Aorta (tissue), 5 donors: ENCODE measurements around the gene LPCAT3. TPM values are rescaled to one million over a fixed set of nuclear protein-coding genes. Genes with fewer than 3 reads are reported as not detected.
"Not testable (repeated sequence)": the region's sequence is repeated elsewhere in the genome, so short reads cannot be mapped to it uniquely, and the experiment has no call there.

Experiments used
- ATAC-seq: fragments of 200-7000 bp; cut with Tn5 transposase; one replicate; pipeline ENCODE4 v1.9.1; 2022; ENCODE audit warnings: moderate library complexity; ENCODE audit not compliant: low FRiP score
- DNase-seq, 2 donors: peaks; one replicate each; pipeline ENCODE4 v3.0.0-alpha.2; 2020
- H3K27ac ChIP-seq, 2 donors: one replicate each; pipeline ENCODE4 v1.5.1; 2013; ENCODE audit warnings: low read length in 2 of 2, mild to moderate bottlenecking in 2 of 2, moderate library complexity in 2 of 2, control low read depth in 1 of 2, inconsistent platforms in 1 of 2, low read depth in 1 of 2
- H3K27me3 ChIP-seq, 2 donors: one replicate each; pipeline ENCODE4 v1.6.1; 2013; ENCODE audit warnings: control low read depth in 1 of 2, low read length in 1 of 2, mild to moderate bottlenecking in 1 of 2, moderate library complexity in 1 of 2; ENCODE audit not compliant: insufficient read depth in 2 of 2, control insufficient read depth in 1 of 2
- H3K36me3 ChIP-seq, 2 donors: one replicate each; pipeline ENCODE4 v1.6.1; 2013; ENCODE audit warnings: control low read depth in 1 of 2, low read length in 1 of 2, mild to moderate bottlenecking in 1 of 2; ENCODE audit not compliant: insufficient read depth in 2 of 2, control insufficient read depth in 1 of 2
- H3K4me1 ChIP-seq, 2 donors: one replicate each; pipeline ENCODE4 v1.6.1; 2013; ENCODE audit warnings: low read length in 2 of 2, control low read depth in 1 of 2, mild to moderate bottlenecking in 1 of 2, moderate library complexity in 1 of 2; ENCODE audit not compliant: insufficient read depth in 2 of 2, control insufficient read depth in 1 of 2
- H3K4me3 ChIP-seq, 2 donors: one replicate each; pipeline ENCODE4 v1.5.1; 2013; ENCODE audit warnings: low read length in 2 of 2, control low read depth in 1 of 2, mild to moderate bottlenecking in 1 of 2
- H3K9me3 ChIP-seq: one replicate; pipeline ENCODE4 v1.6.1; 2013; ENCODE audit warnings: mild to moderate bottlenecking, low read length; ENCODE audit not compliant: control insufficient read depth
- WGBS, 2 donors: extraction: QIAGEN DNeasy Blood & Tissue Kit; methylation state at CpG; one replicate each; pipeline ENCODE4 v1.1.7; 2013; 5-methylcytosine and 5-hydroxymethylcytosine counted together
- intact Hi-C, 2 donors: fragments of 100-400 bp; cut with DNase I; formaldehyde crosslinking; loops; one replicate each; pipeline versions ENCODE4 v1.14.2 to v1.15.0; 2022
- polyA plus RNA-seq, 2 donors: library from polyadenylated mRNA; stranded (reverse); fragments of 200-250 nt; gene quantifications; one replicate each; pipeline ENCODE4 v1.2.3, GENCODE V29; 2013
- total RNA-seq, 2 donors: library from RNA; stranded (reverse); fragmentation: NEBNext Ultra II Directional; extraction: Animal tissue kit (Norgen Biotek cat#: 25700); gene quantifications; one replicate each; pipeline ENCODE4 v1.2.1, GENCODE V29; 2021
- donor health status: healthy with polysubstance abuse.
- donor health status: Bipolar disorder and iron deficiency.
- donor health status: DM: no; HTN: no; CAD: no.
- donor health status: DM: no; HTN: no; CAD: no.
- donor health status: DM: yes; HTN: yes; CAD: no.

The LPCAT3 gene
- total and polyA plus RNA-seq, 4 donors = 10.1 to 33.2 (median 28.1) TPM

DNA sequence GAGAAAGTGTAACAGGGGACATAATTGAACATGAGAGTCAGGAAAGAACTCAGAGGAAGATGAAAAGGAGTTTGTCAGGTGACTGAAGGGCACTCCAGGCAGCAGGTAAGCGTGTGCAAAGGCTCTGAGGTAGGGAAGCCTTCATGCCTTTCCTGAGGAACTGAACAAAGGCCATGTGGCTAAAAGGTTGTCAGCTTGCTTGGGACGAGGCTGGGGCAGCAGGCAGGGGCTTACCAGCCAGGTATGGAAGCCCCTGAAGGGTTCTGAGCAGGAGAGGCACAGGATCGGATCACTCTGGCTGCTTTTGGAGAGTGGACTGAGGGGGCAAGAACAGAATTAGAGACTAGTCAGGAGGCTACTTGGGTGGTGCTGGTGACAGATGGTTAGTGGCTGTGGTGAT is 5.2 kb downstream of the LPCAT3 start:
- intact Hi-C loops = loop anchor here in 1 of 2 donors (10.0 kb wide), 1 partner anchor 82 kb away; the partner anchor contains the start of gene C1R
- H3K27ac ChIP-seq = no peak overlapping the region
- ATAC-seq (no peak), DNase-seq (no peak)
- H3K9me3 ChIP-seq = no peaks in the 10 kb centered on the region
- no peak overlapping the region for H3K4me3 ChIP-seq
- peaks cover 0 to 6% of the 10 kb centered on the region in 2 donors for H3K36me3 ChIP-seq
- no peaks in the 10 kb centered on the region for H3K4me1 ChIP-seq
- WGBS, 2 donors = 90 to 92% methylated on average over 3 of the region's 3 CpGs
- no peaks in the 10 kb centered on the region for H3K27me3 ChIP-seq

DNA sequence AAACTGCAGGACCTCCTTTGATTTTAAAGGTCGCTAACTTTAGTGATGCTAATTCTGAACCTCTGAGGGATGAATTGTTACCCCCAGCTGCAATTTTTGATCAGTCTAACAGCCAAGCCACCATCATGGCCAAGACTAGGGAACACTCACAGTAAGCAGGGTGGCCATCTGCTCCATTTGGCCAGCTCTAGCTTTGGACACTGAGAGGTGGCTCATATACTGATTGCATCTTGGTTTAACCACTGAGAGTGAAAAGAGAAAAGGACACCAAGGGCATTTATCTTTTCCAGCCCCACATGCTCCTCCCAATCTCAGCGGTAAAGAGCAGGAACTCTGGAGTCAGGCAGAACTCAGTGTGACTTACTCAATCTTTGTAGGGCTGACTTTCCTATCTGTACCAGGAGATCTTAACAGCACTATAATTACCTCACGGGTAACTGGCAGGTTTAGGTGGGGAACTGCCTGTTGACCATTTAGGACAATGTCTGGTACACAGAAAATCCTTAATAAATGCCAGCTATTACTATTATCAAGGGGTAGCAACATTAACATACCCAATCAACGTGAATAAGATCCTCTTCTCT is 6.2 kb downstream of the LPCAT3 start:
- no peak overlapping the region for H3K4me3 ChIP-seq
- H3K4me1 ChIP-seq = no peaks in the 10 kb centered on the region
- no peak for ATAC-seq
- DNase-seq = no peak
- no peak overlapping the region for H3K27ac ChIP-seq
- peaks cover 0 to 6% of the 10 kb centered on the region in 2 donors for H3K36me3 ChIP-seq
- WGBS, 2 donors = 81 to 82% methylated on average over 4 of the region's 4 CpGs
- H3K27me3 ChIP-seq = no peaks in the 10 kb centered on the region
- H3K9me3 ChIP-seq = no peaks in the 10 kb centered on the region
- intact Hi-C loops = loop anchor here in 1 of 2 donors (10.0 kb wide), 1 partner anchor 83 kb away; the partner anchor contains the start of gene C1R

DNA sequence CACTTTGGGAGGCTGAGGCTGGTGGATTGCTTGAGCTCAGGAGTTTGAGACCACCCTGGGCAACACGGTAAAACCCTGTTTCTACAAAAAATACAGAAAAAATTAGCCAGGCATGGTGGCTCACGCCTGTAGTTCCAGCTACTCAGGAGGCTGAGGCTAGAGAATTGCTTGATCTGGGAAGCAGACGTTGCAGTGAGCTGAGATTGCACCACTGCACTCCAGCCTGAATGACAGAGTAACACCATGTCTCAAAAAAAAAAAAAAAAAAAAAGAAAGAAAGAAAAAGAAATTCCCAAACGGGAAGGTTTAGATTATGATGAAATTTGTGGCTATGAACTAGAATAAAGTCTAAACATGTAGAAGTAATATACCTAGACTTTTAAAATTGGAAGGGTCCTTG is 6.9 kb downstream of the LPCAT3 start:
- H3K27ac ChIP-seq, H3K36me3 ChIP-seq, H3K27me3 ChIP-seq, DNase-seq, H3K4me1 ChIP-seq, H3K4me3 ChIP-seq, H3K9me3 ChIP-seq, ATAC-seq: not testable (repeated sequence)
- intact Hi-C loops = loop anchor here in 1 of 2 donors (10.0 kb wide), 1 partner anchor 83 kb away; the partner anchor contains the start of gene C1R
- 78 to 83% methylated on average over 4 of the region's 4 CpGs for WGBS, 2 donors

DNA sequence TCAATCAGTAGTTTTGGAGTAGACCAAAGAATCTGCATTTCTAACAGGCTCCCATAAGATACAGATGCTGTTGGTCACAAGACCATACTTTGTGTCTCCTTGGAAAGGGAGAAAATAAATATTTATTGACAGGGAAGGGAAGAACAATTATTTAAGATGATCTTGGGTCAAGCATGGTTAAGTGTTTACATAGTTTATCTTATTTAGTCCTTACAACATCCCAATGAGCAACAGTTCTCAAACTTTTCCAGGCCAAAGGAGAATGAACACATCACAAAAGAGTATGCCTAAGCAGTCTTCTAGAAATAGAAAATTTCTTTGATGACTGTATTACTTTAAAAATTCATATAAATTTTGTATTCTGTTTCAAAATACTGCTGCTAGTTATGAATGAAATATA is 8.8 kb downstream of the LPCAT3 start:
- Histone ChIP-seq H3K4me3 (no peak overlapping the region), H3K4me1 (no peaks in the 10 kb centered on the region), H3K27ac (no peak overlapping the region), H3K27me3 (no peaks in the 10 kb centered on the region), H3K36me3 (peaks cover 0 to 6% of the 10 kb centered on the region in 2 donors), H3K9me3 (no peaks in the 10 kb centered on the region)
- ATAC-seq = no peak
- intact Hi-C loops = no loop called here
- DNase-seq = no peak

DNA sequence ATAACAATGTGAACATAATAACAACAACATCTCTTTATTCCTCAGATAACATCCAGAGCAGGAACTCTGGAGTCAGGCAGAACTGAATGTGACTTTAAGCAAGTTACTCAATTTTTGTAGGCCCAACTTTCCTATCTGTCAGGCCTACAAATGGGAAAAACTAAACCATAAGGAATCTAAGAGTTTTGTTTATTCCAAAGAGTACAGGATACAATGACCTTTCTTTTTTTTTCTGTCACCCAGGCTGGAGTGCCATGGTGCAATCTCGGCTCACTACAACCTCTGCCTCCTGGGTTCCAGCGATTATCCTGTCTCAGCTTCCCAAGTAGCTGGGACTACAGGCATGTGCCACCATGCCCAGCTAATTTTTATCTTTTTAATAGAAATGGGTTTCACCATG is 9.4 kb downstream of the LPCAT3 start:
- Histone ChIP-seq H3K4me3 (no peak overlapping the region), H3K36me3 (peaks cover 0 to 6% of the 10 kb centered on the region in 2 donors), H3K9me3 (no peaks in the 10 kb centered on the region), H3K27ac (no peak overlapping the region), H3K4me1 (no peaks in the 10 kb centered on the region), H3K27me3 (no peaks in the 10 kb centered on the region)
- intact Hi-C loops = no loop called here
- DNase-seq (no peak), ATAC-seq (no peak)
- WGBS, 2 donors = 98 to 100% methylated on average over 2 of the region's 2 CpGs

DNA sequence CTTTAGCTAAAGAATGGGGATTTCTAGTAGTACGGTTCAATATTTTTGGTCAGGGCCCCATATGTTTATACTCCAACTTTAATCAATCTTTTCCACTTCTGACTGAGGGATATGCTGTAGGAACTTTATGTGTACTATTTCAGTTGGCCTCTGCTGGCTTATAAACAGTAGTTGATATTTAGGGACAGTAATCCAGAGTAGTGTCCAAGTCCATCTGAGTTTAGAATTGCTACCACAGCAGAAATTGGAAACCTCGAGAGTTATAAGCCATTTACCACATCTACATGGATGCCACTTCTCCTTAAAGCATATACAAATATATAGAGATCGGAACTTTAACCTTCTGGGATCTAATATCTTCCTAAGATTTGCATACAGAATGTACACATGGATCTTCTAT is 11.6 kb downstream of the LPCAT3 start:
- Histone ChIP-seq H3K27ac (no peak overlapping the region), H3K36me3 (peaks cover 0 to 2% of the 10 kb centered on the region in 2 donors), H3K4me3 (no peak overlapping the region), H3K27me3 (no peaks in the 10 kb centered on the region), H3K9me3 (no peaks in the 10 kb centered on the region), H3K4me1 (no peaks in the 10 kb centered on the region)
- intact Hi-C loops = no loop called here
- WGBS, 2 donors = 93% methylated on average over 3 of the region's 3 CpGs
- DNase-seq (no peak), ATAC-seq (no peak)

DNA sequence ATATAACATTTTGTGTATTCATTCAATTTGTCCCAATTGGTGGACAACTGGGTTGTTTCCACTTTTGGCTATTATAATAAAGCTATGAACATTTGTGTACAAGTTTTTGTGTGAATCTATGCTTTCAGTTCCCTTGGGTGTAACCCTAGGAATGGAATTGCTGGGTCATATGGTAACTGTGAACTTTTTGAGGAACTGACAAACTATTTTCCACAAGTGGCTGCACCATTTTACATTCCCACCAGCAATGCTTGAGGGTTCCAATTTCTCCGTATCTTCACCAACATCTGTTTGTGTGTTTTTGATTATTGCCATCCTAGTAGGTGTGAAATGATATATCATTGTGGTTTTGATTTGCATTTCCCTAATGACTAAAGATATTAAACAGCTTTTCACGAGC is 13.0 kb downstream of the LPCAT3 start:
- Histone ChIP-seq H3K4me1 (no peaks in the 10 kb centered on the region), H3K4me3 (no peak overlapping the region), H3K36me3 (peaks cover 0 to 1% of the 10 kb centered on the region in 2 donors), H3K27me3 (no peaks in the 10 kb centered on the region), H3K9me3 (no peaks in the 10 kb centered on the region), H3K27ac (no peak overlapping the region)
- intact Hi-C loops = no loop called here
- 86 to 88% methylated on average over 2 of the region's 2 CpGs for WGBS, 2 donors
- ATAC-seq = no peak
- no peak for DNase-seq

DNA sequence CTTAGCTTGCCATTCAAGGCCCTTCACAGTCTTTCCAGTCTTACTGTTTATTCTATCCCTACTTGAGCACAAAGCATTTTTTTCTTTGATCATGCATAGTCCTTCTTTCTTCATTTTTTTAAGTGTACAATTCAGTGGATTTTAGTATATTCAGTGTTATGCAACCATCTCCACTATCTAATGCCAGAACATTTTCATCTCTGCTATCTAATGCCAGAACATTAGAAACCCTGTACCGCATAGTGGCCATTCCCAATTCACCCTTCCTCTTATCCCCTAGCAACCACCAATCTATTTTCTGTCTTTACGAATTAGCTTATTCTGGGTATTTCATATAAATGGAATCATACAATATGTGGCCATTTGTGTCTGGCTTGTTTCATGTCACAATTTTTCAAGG is 13.4 kb downstream of the LPCAT3 start:
- H3K4me1 ChIP-seq = no peaks in the 10 kb centered on the region
- no peaks in the 10 kb centered on the region for H3K9me3 ChIP-seq
- H3K36me3 ChIP-seq = no peaks in the 10 kb centered on the region
- no peaks in the 10 kb centered on the region for H3K27me3 ChIP-seq
- 90 to 93% methylated on average over 2 of the region's 2 CpGs for WGBS, 2 donors
- no peak for ATAC-seq
- no peak overlapping the region for H3K27ac ChIP-seq
- DNase-seq = no peak
- H3K4me3 ChIP-seq = no peak overlapping the region
- intact Hi-C loops = no loop called here

DNA sequence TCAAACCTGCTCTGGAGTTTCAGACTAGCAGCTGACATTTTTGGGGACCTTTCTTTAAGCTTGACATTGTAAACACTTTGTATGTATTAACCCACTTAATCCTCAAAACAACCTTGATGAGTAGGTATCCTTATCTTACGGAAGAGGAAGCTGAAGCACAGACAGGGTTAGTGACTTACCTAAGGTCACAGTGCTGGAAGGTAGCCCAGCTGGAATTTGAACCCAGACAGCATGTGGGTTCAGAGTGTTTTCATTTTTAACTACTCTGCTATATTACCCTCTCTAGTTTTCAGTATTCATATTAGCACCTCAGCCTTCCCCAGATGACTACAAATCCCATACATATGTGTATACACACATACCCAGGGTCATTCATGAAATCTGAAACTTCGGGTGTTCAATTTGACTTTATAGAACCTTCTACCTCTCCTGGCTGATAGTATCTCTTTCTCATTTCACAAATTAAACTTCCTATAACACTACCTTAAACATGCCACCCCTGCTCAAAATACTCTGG is 13.9 kb downstream of the LPCAT3 start:
- H3K36me3 ChIP-seq = no peaks in the 10 kb centered on the region
- intact Hi-C loops = no loop called here
- H3K27me3 ChIP-seq = no peaks in the 10 kb centered on the region
- no peak for ATAC-seq
- H3K4me3 ChIP-seq = no peak overlapping the region
- WGBS, 2 donors = 91 to 92% methylated on average over 2 of the region's 2 CpGs
- no peak overlapping the region for H3K27ac ChIP-seq
- H3K4me1 ChIP-seq = no peaks in the 10 kb centered on the region
- DNase-seq = no peak
- no peaks in the 10 kb centered on the region for H3K9me3 ChIP-seq
